Psoas muscle (tissue), 8 donors: ENCODE measurements around the gene RUNX3. TPM values are rescaled to one million over a fixed set of nuclear protein-coding genes. Genes with fewer than 3 reads are reported as not detected.

Experiments
- ATAC-seq, 4 donors: fragments of 200-7000 bp; cut with Tn5 transposase; one replicate each; pipeline ENCODE4 v1.9.1; 2020; ENCODE audit warnings: moderate library complexity in 3 of 4, mild to moderate bottlenecking in 2 of 4
- DNase-seq, 2 donors: peaks; one replicate each; pipeline ENCODE4 v3.0.0-alpha.2; 2020
- H3K27ac ChIP-seq: fragments of 200-600 bp; one replicate; pipeline ENCODE4 v1.8.0; 2022
- H3K27me3 ChIP-seq, 3 donors: fragments of 200-600 bp in 1 of 3; one replicate each; pipeline versions ENCODE4 v1.6.1 to v1.8.0; 2013 to 2022; ENCODE audit warnings: low read length in 2 of 3, mild to moderate bottlenecking in 2 of 3, moderate library complexity in 1 of 3; ENCODE audit not compliant: insufficient read depth in 3 of 3
- H3K36me3 ChIP-seq, 2 donors: fragments of 200-600 bp in 1 of 2; one replicate each; pipeline versions ENCODE4 v1.6.1 to v1.8.0; 2013 to 2022; ENCODE audit warnings: low read depth in 1 of 2, mild to moderate bottlenecking in 1 of 2, moderate library complexity in 1 of 2; ENCODE audit not compliant: insufficient read depth in 1 of 2
- H3K4me1 ChIP-seq: fragments of 200-600 bp; one replicate; pipeline ENCODE4 v1.8.0; 2022
- H3K4me3 ChIP-seq: fragments of 200-600 bp; one replicate; pipeline ENCODE4 v1.8.0; 2022; ENCODE audit warnings: mild to moderate bottlenecking
- H3K9me3 ChIP-seq: fragments of 200-600 bp; one replicate; pipeline ENCODE4 v1.8.0; 2022
- WGBS, 3 donors: extraction: QIAGEN DNeasy Blood & Tissue Kit; methylation state at CpG; one replicate each; pipeline versions ENCODE4 v1.1.6 to v1.1.7; 2013; 5-methylcytosine and 5-hydroxymethylcytosine counted together
- intact Hi-C, 2 donors: fragments of 100-400 bp; cut with DNase I; formaldehyde crosslinking; loops; one replicate each; pipeline versions ENCODE4 v1.11.0 to v1.14.2; 2022
- polyA plus RNA-seq, 3 donors: library from polyadenylated mRNA; stranded (reverse); fragments of 200-250 nt; gene quantifications; one replicate each; pipeline ENCODE4 v1.2.3, GENCODE V29; 2013
- total RNA-seq, 4 donors: library from RNA; stranded (reverse); fragmentation: NEBNext Ultra II Directional in 2 of 4; extraction: Animal tissue kit (Norgen Biotek cat#: 25700) in 2 of 4; gene quantifications; one replicate each; pipeline versions ENCODE4 v1.2.1 to v1.2.4, GENCODE V29; 2021 to 2023
- TF ChIP-seq, protein P1 (sequence below): fragments of 200-600 bp; IDR thresholded peaks from one replicate; pipeline ENCODE4 v1.8.0; 2022; ENCODE audit warnings: antibody characterized with exemption
- donor health status: healthy with polysubstance abuse.
- donor health status: DM: no; HTN: no; CAD: no; lungs with moderate emphysema.
- donor health status: Bipolar disorder and iron deficiency.
- donor health status: healthy.
- donor health status: DM: yes; HTN: yes; CAD: no.
- donor health status: DM: no; HTN: no; CAD: no.
- donor health status: DM: no; HTN: no; CAD: no.
- donor health status: DM: yes; HTN: yes; CAD: no.

RUNX3 gene
- total and polyA plus RNA-seq, 7 donors, result 0.16 to 0.59 (median 0.28) TPM

DNA sequence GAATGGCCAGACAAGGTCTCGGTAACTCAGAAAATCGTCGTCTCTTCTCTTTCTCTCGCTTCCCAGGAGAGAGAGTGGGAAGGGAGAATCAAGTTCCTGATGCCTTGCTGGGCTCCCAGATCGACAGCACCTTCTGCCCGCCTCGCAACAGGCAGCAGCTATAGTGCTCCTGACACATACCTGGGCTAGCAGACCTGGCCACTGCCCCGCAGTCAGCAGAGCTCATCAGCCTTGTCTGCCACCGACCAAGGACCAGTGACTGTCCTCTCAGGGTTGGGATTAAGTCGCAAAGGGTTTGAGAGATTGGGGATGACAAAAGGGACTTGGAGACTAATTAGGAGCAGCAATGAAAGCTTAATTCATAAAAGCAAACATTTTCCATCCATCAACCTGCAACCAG is 4.1 kb downstream of the RUNX3 start:
- WGBS, 3 donors, result 28 to 39% (median 37%) methylated on average over 10 of the region's 10 CpGs
- Histone ChIP-seq H3K9me3 (no peaks in the 10 kb centered on the region), H3K4me1 (peaks cover 7% of the 10 kb centered on the region), H3K4me3 (no peak overlapping the region), H3K36me3 (no peaks in the 10 kb centered on the region), H3K27ac (no peak overlapping the region), H3K27me3 (peaks cover 4 to 71% (median 42%) of the 10 kb centered on the region in 3 donors)
- intact Hi-C loops, result loop anchor here in 1 of 2 donors (10.0 kb wide), 1 partner anchor 269 kb away; no protein-coding TSS in a partner anchor
- TF ChIP-seq, protein P1, sequence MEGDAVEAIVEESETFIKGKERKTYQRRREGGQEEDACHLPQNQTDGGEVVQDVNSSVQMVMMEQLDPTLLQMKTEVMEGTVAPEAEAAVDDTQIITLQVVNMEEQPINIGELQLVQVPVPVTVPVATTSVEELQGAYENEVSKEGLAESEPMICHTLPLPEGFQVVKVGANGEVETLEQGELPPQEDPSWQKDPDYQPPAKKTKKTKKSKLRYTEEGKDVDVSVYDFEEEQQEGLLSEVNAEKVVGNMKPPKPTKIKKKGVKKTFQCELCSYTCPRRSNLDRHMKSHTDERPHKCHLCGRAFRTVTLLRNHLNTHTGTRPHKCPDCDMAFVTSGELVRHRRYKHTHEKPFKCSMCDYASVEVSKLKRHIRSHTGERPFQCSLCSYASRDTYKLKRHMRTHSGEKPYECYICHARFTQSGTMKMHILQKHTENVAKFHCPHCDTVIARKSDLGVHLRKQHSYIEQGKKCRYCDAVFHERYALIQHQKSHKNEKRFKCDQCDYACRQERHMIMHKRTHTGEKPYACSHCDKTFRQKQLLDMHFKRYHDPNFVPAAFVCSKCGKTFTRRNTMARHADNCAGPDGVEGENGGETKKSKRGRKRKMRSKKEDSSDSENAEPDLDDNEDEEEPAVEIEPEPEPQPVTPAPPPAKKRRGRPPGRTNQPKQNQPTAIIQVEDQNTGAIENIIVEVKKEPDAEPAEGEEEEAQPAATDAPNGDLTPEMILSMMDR, result no peak
- DNase-seq, result no peak
- no peak for ATAC-seq

GRCh38 chr1:24925082-24925779 is 4.8 kb downstream of the RUNX3 start:
- Histone ChIP-seq H3K4me3 (no peak overlapping the region), H3K36me3 (no peaks in the 10 kb centered on the region), H3K27ac (no peak overlapping the region), H3K9me3 (no peaks in the 10 kb centered on the region), H3K4me1 (peaks cover 7% of the 10 kb centered on the region), H3K27me3 (peaks cover 4 to 64% (median 34%) of the 10 kb centered on the region in 3 donors)
- intact Hi-C loops, result loop anchor here in 1 of 2 donors (10.0 kb wide), 1 partner anchor 270 kb away; no protein-coding TSS in a partner anchor
- TF ChIP-seq, protein P1, result no peak
- WGBS, 3 donors, result 54 to 61% (median 57%) methylated on average over 10 of the region's 10 CpGs
- no peak for ATAC-seq
- no peak for DNase-seq

- Histone ChIP-seq H3K4me1 (peaks cover 2% of the 10 kb centered on the region), H3K36me3 (no peaks in the 10 kb centered on the region), H3K4me3 (no peak overlapping the region), H3K27me3 (peaks cover 0 to 49% (median 26%) of the 10 kb centered on the region in 3 donors), H3K27ac (no peak overlapping the region), H3K9me3 (no peaks in the 10 kb centered on the region)
- WGBS, 3 donors, result 73 to 82% (median 78%) methylated on average over 15 of the region's 15 CpGs
- intact Hi-C loops, result loop anchor here in 1 of 2 donors (10.0 kb wide), 1 partner anchor 271 kb away; no protein-coding TSS in a partner anchor
- no peak for ATAC-seq
- no peak for DNase-seq
- TF ChIP-seq, protein P1, result no peak
These were observed 6.5 kb downstream of the RUNX3 start for GRCh38 chr1:24923485-24924113.

DNA sequence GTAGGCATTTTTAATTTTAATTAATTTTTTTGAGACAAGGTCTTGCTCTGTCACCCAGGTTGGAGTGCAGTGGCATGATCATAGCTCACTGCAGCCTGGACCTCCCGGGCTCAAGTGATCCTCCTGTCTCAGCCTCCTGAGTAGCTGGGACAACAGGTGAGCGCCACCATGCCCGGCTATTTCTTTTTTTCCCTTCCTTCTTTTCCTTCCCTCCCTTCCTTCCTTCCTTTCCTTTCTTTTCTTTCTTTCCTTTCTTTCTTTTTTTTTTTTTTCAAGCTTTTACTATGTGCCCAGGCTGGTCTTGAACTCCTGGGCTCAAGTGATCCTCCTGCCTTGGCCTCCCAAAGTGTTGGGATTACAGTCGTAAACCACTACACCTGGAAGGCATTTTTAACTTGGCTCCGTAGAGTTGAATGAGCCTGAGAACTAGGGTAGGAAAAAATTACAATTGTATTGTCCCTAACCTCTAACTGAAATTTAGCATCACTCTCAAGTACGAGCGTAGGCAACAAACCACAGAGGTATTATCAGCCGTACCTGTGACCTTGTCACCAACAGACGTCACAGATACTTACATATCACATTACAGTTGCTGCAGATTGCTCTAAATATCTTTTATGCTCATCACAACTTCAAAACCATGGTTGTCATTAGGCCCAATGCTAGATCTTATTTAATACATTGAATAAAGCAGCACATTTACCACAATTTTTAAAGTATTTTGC is 8.0 kb downstream of the RUNX3 start:
- Histone ChIP-seq H3K4me3 (no peak overlapping the region), H3K27ac (no peak overlapping the region), H3K27me3 (peaks cover 0 to 34% (median 16%) of the 10 kb centered on the region in 3 donors), H3K9me3 (no peaks in the 10 kb centered on the region), H3K4me1 (no peaks in the 10 kb centered on the region), H3K36me3 (no peaks in the 10 kb centered on the region)
- intact Hi-C loops, result loop anchor here in 1 of 2 donors (10.0 kb wide), 1 partner anchor 273 kb away; no protein-coding TSS in a partner anchor
- WGBS, 3 donors, result 84 to 87% (median 85%) methylated on average over 9 of the region's 9 CpGs
- DNase-seq (no peak), ATAC-seq (no peak)
- TF ChIP-seq, protein P1, result no peak
